Panc1 (cell line): ENCODE data around the gene DCN. TPM values are rescaled to one million over a fixed set of nuclear protein-coding genes. Genes with fewer than 3 reads are reported as not detected.

Experiments
- ATAC-seq: fragments of 200-7000 bp; cut with Tn5 transposase; 2 replicates; pipeline ENCODE4 v1.9.1; 2020; ENCODE audit warnings: mild to moderate bottlenecking, moderate library complexity
- BruUV-seq: library from RNA; stranded (reverse); fragments of 400-500 nt; replicated peaks from 2 replicates; lab custom pipeline; 2021; lab: Mats Ljungman, UMichigan
- CTCF ChIA-PET: fragments of 300-600 bp; sonication (Branson Sonifier 250); formaldehyde crosslinking; loops from one replicate; lab custom pipeline; 2022; ENCODE audit warnings: antibody characterized with exemption; lab: Charles Lee
- POLR2A ChIA-PET: fragments of 300-600 bp; sonication (Branson Sonifier 250); formaldehyde crosslinking; loops from one replicate; lab custom pipeline; 2022; ENCODE audit warnings: antibody characterized with exemption; lab: Charles Lee
- DNase-seq: peaks from one replicate; pipeline ENCODE4 v3.0.0-alpha.2; 2010; ENCODE audit warnings: low read depth, low spot score
- H3K27ac ChIP-seq: 2 replicates; pipeline ENCODE4 v1.5.1; 2011; ENCODE audit warnings: mild to moderate bottlenecking, low read length, inconsistent platforms
- H3K27me3 ChIP-seq: fragments of 200-500 bp; sonication (Bioruptor generic); 2 replicates; pipeline ENCODE4 v1.6.0; 2014; ENCODE audit warnings: low read length, inconsistent platforms; ENCODE audit not compliant: control insufficient read depth, insufficient read depth
- H3K36me3 ChIP-seq: fragments of 200-500 bp; sonication (Bioruptor generic); 2 replicates; pipeline ENCODE4 v1.5.1; 2014; ENCODE audit warnings: inconsistent platforms, mild to moderate bottlenecking, low read length, moderate library complexity; ENCODE audit not compliant: control insufficient read depth, insufficient read depth
- H3K4me1 ChIP-seq: 2 replicates; pipeline ENCODE4 v1.5.1; 2011; ENCODE audit warnings: inconsistent platforms, mild to moderate bottlenecking, low read length, moderate library complexity; ENCODE audit not compliant: control insufficient read depth, insufficient read depth
- H3K4me3 ChIP-seq, 2 experiments: 2 replicates each; pipeline ENCODE4 v1.5.1; 2011 to 2012; ENCODE audit warnings: low read depth in 2 of 2, low read length in 2 of 2, mild to moderate bottlenecking in 2 of 2, inconsistent platforms in 1 of 2, moderate library complexity in 1 of 2
- H3K9me3 ChIP-seq: fragments of 200-500 bp; sonication (Bioruptor generic); 2 replicates; pipeline ENCODE4 v1.5.1; 2014; ENCODE audit warnings: low read depth, mild to moderate bottlenecking, inconsistent platforms, low read length, moderate library complexity; ENCODE audit not compliant: control insufficient read depth, insufficient read depth
- POLR2AphosphoS5 ChIP-seq: IDR thresholded peaks from 2 replicates; pipeline ENCODE4 v1.6.1; 2012; ENCODE audit warnings: mild to moderate bottlenecking, low read depth, low read length, moderate library complexity
- SIN3A ChIP-seq: IDR thresholded peaks from 2 replicates; pipeline ENCODE4 v1.6.1; 2012; ENCODE audit warnings: low read depth, mild to moderate bottlenecking, low read length, moderate library complexity, borderline replicate concordance; ENCODE audit not compliant: insufficient read depth
- TCF7L2 ChIP-seq: IDR thresholded peaks from 2 replicates; pipeline ENCODE4 v1.6.1; 2011; ENCODE audit warnings: mild to moderate bottlenecking, low read depth, low read length, inconsistent platforms
- in situ Hi-C: cut with HindIII; loops from 2 replicates; pipeline ENCODE4 v1.10.0; 2016; ENCODE audit warnings: low sequenced_read_pairs, low pct_unique_long_range_greater_than_20kb
- intact Hi-C: fragments of 100-400 bp; cut with micrococcal nuclease; formaldehyde crosslinking; loops from one replicate; pipeline ENCODE4 v1.10.0; 2022; ENCODE audit not compliant: unreplicated experiment
- total RNA-seq: library from RNA; stranded (reverse); gene quantifications from one replicate; pipeline ENCODE4 v1.2.1, GENCODE V29; 2021; ENCODE audit not compliant: unreplicated experiment
- TF ChIP-seq, protein P1 (sequence below), 2 experiments: IDR thresholded peaks; 2 replicates each; pipeline ENCODE4 v1.6.1; 2011 to 2012; ENCODE audit warnings: low read depth in 2 of 2, control low read depth in 1 of 2, low read length in 1 of 2, mild to moderate bottlenecking in 1 of 2, moderate library complexity in 1 of 2; ENCODE audit not compliant: insufficient read depth in 1 of 2
- TF ChIP-seq, protein P2 (sequence below): fragments of 450-650 bp; IDR thresholded peaks from 2 replicates; pipeline ENCODE4 v1.5.1; 2017; ENCODE audit warnings: mild to moderate bottlenecking

The DCN gene
- total RNA-seq, 1 experiment from 2014 or later = 1.9 TPM

DNA sequence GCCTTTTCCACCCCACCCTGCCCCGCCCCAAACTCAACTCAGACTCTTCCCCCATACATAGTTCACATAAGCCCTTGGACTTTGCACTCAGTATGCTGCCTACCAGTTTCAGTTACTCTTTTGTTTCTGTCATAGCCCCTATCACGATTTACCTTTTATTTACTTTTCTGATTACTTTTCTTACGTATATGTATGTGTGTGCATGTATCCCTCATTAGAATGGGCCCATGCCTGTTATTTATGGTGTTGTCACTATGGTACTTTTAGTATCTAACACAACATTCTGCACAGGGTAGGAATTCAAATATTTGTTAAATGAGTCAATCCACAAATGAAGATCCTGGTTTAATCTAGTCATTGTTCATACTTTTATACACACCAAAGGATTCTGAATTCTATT, 54.9 kb downstream of the DCN start:
- H3K9me3 ChIP-seq = no peaks in the 10 kb centered on the region
- H3K36me3 ChIP-seq = no peaks in the 10 kb centered on the region
- no TSS peak for BruUV-seq
- intact Hi-C loops (no loop called here), in situ Hi-C loops (no loop called here)
- no peaks in the 10 kb centered on the region for H3K4me1 ChIP-seq
- TF ChIP-seq POLR2AphosphoS5 = no peak
- TF ChIP-seq, protein P1, sequence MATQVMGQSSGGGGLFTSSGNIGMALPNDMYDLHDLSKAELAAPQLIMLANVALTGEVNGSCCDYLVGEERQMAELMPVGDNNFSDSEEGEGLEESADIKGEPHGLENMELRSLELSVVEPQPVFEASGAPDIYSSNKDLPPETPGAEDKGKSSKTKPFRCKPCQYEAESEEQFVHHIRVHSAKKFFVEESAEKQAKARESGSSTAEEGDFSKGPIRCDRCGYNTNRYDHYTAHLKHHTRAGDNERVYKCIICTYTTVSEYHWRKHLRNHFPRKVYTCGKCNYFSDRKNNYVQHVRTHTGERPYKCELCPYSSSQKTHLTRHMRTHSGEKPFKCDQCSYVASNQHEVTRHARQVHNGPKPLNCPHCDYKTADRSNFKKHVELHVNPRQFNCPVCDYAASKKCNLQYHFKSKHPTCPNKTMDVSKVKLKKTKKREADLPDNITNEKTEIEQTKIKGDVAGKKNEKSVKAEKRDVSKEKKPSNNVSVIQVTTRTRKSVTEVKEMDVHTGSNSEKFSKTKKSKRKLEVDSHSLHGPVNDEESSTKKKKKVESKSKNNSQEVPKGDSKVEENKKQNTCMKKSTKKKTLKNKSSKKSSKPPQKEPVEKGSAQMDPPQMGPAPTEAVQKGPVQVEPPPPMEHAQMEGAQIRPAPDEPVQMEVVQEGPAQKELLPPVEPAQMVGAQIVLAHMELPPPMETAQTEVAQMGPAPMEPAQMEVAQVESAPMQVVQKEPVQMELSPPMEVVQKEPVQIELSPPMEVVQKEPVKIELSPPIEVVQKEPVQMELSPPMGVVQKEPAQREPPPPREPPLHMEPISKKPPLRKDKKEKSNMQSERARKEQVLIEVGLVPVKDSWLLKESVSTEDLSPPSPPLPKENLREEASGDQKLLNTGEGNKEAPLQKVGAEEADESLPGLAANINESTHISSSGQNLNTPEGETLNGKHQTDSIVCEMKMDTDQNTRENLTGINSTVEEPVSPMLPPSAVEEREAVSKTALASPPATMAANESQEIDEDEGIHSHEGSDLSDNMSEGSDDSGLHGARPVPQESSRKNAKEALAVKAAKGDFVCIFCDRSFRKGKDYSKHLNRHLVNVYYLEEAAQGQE (IDR thresholded peaks at IDR 0.05; ENCODE audit: insufficient read depth in 1 of 2, low read depth in 2 of 2, low read length in 1 of 2) = no peak
- no peak for TF ChIP-seq TCF7L2
- TF ChIP-seq, protein P2, sequence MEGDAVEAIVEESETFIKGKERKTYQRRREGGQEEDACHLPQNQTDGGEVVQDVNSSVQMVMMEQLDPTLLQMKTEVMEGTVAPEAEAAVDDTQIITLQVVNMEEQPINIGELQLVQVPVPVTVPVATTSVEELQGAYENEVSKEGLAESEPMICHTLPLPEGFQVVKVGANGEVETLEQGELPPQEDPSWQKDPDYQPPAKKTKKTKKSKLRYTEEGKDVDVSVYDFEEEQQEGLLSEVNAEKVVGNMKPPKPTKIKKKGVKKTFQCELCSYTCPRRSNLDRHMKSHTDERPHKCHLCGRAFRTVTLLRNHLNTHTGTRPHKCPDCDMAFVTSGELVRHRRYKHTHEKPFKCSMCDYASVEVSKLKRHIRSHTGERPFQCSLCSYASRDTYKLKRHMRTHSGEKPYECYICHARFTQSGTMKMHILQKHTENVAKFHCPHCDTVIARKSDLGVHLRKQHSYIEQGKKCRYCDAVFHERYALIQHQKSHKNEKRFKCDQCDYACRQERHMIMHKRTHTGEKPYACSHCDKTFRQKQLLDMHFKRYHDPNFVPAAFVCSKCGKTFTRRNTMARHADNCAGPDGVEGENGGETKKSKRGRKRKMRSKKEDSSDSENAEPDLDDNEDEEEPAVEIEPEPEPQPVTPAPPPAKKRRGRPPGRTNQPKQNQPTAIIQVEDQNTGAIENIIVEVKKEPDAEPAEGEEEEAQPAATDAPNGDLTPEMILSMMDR = no peak
- no peak for TF ChIP-seq SIN3A
- ATAC-seq (no peak), DNase-seq (no peak)
- H3K27me3 ChIP-seq = no peaks in the 10 kb centered on the region
- no peak overlapping the region for H3K4me3 ChIP-seq
- H3K27ac ChIP-seq = no peak overlapping the region
- POLR2A ChIA-PET = no interaction called here
- CTCF ChIA-PET = no interaction called here

DNA sequence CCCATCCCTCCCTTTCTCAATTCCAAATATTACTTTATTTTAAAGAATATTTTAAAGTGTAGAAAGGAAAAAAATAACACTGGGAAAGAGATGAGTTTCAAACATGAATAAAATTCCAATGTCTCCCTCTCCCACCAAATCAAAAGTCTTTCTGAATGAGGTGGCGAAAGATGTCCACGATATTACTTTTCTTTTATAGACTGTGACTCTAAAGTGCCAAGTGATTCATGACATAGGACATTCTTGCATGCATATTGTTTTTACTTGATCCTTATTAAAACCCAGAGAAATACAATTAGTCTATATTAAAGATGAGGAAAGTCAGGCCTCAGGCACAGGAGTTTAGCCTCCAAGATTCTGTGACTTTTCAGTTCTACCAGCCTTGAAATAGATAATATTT, 55.3 kb downstream of the DCN start:
- no TSS peak for BruUV-seq
- ChIA-PET POLR2A (no interaction called here), CTCF (no interaction called here)
- TF ChIP-seq, protein P2 = no peak
- TF ChIP-seq POLR2AphosphoS5 (no peak), SIN3A (no peak), TCF7L2 (no peak)
- TF ChIP-seq, protein P1 (IDR thresholded peaks at IDR 0.05; ENCODE audit: insufficient read depth in 1 of 2, low read depth in 2 of 2, low read length in 1 of 2) = no peak
- ATAC-seq = no peak
- no peaks in the 10 kb centered on the region for H3K27me3 ChIP-seq
- no peaks in the 10 kb centered on the region for H3K36me3 ChIP-seq
- H3K4me3 ChIP-seq = no peak overlapping the region
- DNase-seq = no peak
- in situ Hi-C loops = no loop called here
- intact Hi-C loops = no loop called here
- H3K4me1 ChIP-seq = no peaks in the 10 kb centered on the region
- H3K27ac ChIP-seq = no peak overlapping the region
- no peaks in the 10 kb centered on the region for H3K9me3 ChIP-seq
